K562 (cell line): ENCODE measurements around the gene RHNO1. TPM values are rescaled to one million over a fixed set of nuclear protein-coding genes. Genes with fewer than 3 reads are reported as not detected.
A peak's percentile ranks its signal among the peaks of the same experiment; 100 is the strongest.

Source experiments
- ATAC-seq: fragments of 200-7000 bp; cut with Tn5 transposase; 3 replicates; pipeline ENCODE4 v1.9.1; 2020; ENCODE audit warnings: moderate library complexity
- BruUV-seq: library from RNA; stranded (reverse); fragments of 400-500 nt; replicated peaks from 2 replicates; lab custom pipeline; 2021; lab: Mats Ljungman, UMichigan
- CTCF ChIA-PET: fragments of 300-600 bp; formaldehyde crosslinking; extraction: SDS; loops from one replicate; lab custom pipeline; 2021; ENCODE audit warnings: low intra/inter-chr PET ratio; lab: Yijun Ruan, JAX
- POLR2A ChIA-PET: fragments of 300-600, 350-650 bp; sonication (Branson Sonifier 250); formaldehyde crosslinking; extraction: SDS; loops from one replicate; lab custom pipeline; 2021; ENCODE audit warnings: antibody characterized with exemption, inconsistent platforms; lab: Yijun Ruan, JAX
- DNase-seq, 4 experiments: peaks; one replicate each; pipeline versions ENCODE4 v3.0.0 to v3.0.0-alpha.2; 2011 to 2018; ENCODE audit warnings: low spot score in 3 of 4, mixed read lengths in 3 of 4; ENCODE audit errors: extremely low read depth in 1 of 4
- FAIRE-seq: peaks from 2 replicates; lab custom pipeline; 2011; peaks lifted over from hg19 to GRCh38; lab: Jason Lieb, UNC
- H2AFZ ChIP-seq: 2 replicates; pipeline ENCODE4 v1.6.0; 2011; ENCODE audit warnings: low read depth, low read length, control low read depth, inconsistent platforms
- H3K27ac ChIP-seq: fragments of 200-600 bp; 3 replicates; pipeline ENCODE4 v1.8.0; 2011; ENCODE audit warnings: low read depth, mild to moderate bottlenecking, control low read depth, inconsistent platforms, low read length, moderate library complexity, mixed read lengths; ENCODE audit errors: extremely low read depth
- H3K27me3 ChIP-seq, 2 experiments: fragments of 300-600 bp in 1 of 2; 2 replicates in 1 of 2; 3 replicates in 1 of 2; pipeline versions ENCODE4 v1.6.0 to v1.8.0; 2011; ENCODE audit warnings: inconsistent platforms in 2 of 2, low read length in 2 of 2, mild to moderate bottlenecking in 1 of 2, mixed read lengths in 1 of 2, moderate library complexity in 1 of 2; ENCODE audit not compliant: control insufficient read depth in 2 of 2, insufficient read depth in 2 of 2
- H3K36me3 ChIP-seq: fragments of 300-600 bp; 3 replicates; pipeline ENCODE4 v1.8.0; 2011; ENCODE audit warnings: mild to moderate bottlenecking, low read length, inconsistent platforms; ENCODE audit not compliant: control insufficient read depth, insufficient read depth
- H3K4me1 ChIP-seq, 2 experiments: fragments of 200-600 bp in 1 of 2; replicated peaks in 1 of 2; 2 replicates in 1 of 2; 3 replicates in 1 of 2; pipeline versions ENCODE4 v1.5.1 to v1.8.0; 2011; ENCODE audit warnings: inconsistent platforms in 2 of 2, low read length in 2 of 2, mild to moderate bottlenecking in 1 of 2, mixed read lengths in 1 of 2, moderate library complexity in 1 of 2; ENCODE audit not compliant: control insufficient read depth in 2 of 2, insufficient read depth in 2 of 2
- H3K4me2 ChIP-seq: 2 replicates; pipeline ENCODE4 v1.6.1; 2011; ENCODE audit warnings: low read length, control low read depth, inconsistent platforms, mixed read lengths; ENCODE audit not compliant: insufficient read depth
- H3K4me3 ChIP-seq: fragments of 200-600 bp; sonication (generic), shearing (Covaris generic); 2 replicates; pipeline ENCODE4 v1.5.1; 2016; ENCODE audit warnings: control low read depth, inconsistent platforms
- H3K79me2 ChIP-seq: fragments of 200-600 bp; 3 replicates; pipeline ENCODE4 v1.8.0; 2011; ENCODE audit warnings: low read length, inconsistent platforms; ENCODE audit not compliant: control insufficient read depth, insufficient read depth
- H3K9ac ChIP-seq, 2 experiments: 2 replicates each; pipeline versions ENCODE4 v1.6.0 to v1.6.1; 2011; ENCODE audit warnings: low read depth in 2 of 2, low read length in 2 of 2, control low read depth in 1 of 2, inconsistent platforms in 1 of 2, mild to moderate bottlenecking in 1 of 2, mixed read lengths in 1 of 2; ENCODE audit not compliant: insufficient read depth in 1 of 2
- H3K9me1 ChIP-seq: one replicate; pipeline ENCODE4 v1.6.0; 2011; ENCODE audit warnings: inconsistent platforms, mild to moderate bottlenecking, low read length, moderate library complexity; ENCODE audit not compliant: control insufficient read depth, insufficient read depth
- H3K9me3 ChIP-seq: replicated peaks from 2 replicates; pipeline ENCODE4 v1.5.1; 2011; ENCODE audit warnings: low read depth, low read length, inconsistent platforms; ENCODE audit not compliant: control insufficient read depth, insufficient read depth
- H4K20me1 ChIP-seq: replicated peaks from 2 replicates; pipeline ENCODE4 v1.6.1; 2011; ENCODE audit warnings: low read length, inconsistent platforms, mixed read lengths; ENCODE audit not compliant: control insufficient read depth, insufficient read depth
- HNRNPK ChIP-seq: fragments of 200-400 bp; formaldehyde crosslinking; IDR thresholded peaks from one replicate; pipeline ENCODE4 v1.6.1; 2018; ENCODE audit warnings: mild to moderate bottlenecking, low read depth, low read length; ENCODE audit not compliant: poor library complexity, severe bottlenecking
- JUNB ChIP-seq: fragments of 450-650 bp; formaldehyde crosslinking; conservative IDR thresholded peaks from 2 replicates; pipeline ENCODE4 v1.4.0; 2020; ENCODE audit warnings: mild to moderate bottlenecking
- MITF ChIP-seq: IDR thresholded peaks from 2 replicates; pipeline ENCODE4 v1.6.1; 2014; ENCODE audit warnings: antibody characterized with exemption
- POLR2AphosphoS2 ChIP-seq: IDR thresholded peaks from 2 replicates; pipeline ENCODE4 v1.6.1; 2012; ENCODE audit warnings: low read length, improper control_type of control experiment
- ZBTB43 ChIP-seq: sonication (generic); formaldehyde crosslinking; IDR thresholded peaks from 2 replicates; pipeline ENCODE4 v1.8.0; 2023; ENCODE audit warnings: mild to moderate bottlenecking, missing genetic modification reagents
- ZNF766 ChIP-seq: fragments of 200-800 bp; sonication (Bioruptor generic); conservative IDR thresholded peaks from 2 replicates; pipeline ENCODE4 v1.6.1; 2016; ENCODE audit warnings: missing genetic modification characterization, missing compliant biosample characterization
- WGBS: fragments of 100-300 bp; shearing (Covaris generic); methylation state at CpG from one replicate; pipeline ENCODE4 v1.1.6; 2016; ENCODE audit warnings: low coverage, mixed read lengths; ENCODE audit not compliant: insufficient coverage; ENCODE audit errors: missing lambda C conversion rate; 5-methylcytosine and 5-hydroxymethylcytosine counted together
- in situ Hi-C: fragments of 300-500 bp; cut with MboI; formaldehyde crosslinking; loops from 4 replicates; pipeline ENCODE4 v1.15.0; 2018; ENCODE audit warnings: inconsistent platforms, mixed read lengths
- intact Hi-C: fragments of 100-400 bp; cut with micrococcal nuclease; formaldehyde crosslinking; loops from 2 replicates; pipeline ENCODE4 v1.14.2; 2022
- polyA plus RNA-seq, 8 experiments: library from polyadenylated mRNA; depleted of rRNA in 4 of 8; stranded (reverse) in 5 of 8; unstranded in 3 of 8; fragments of >200 nt; fragmentation: Nextera tagmentation in 2 of 8; fragmentation: Illumina TruSeq in 1 of 8; extraction: Ambion mirVana in 2 of 8; extraction: Trizol in 1 of 8; gene quantifications; 2 replicates each; pipeline versions ENCODE4 v1.2.1 to v1.2.3, GENCODE V29; 2011 to 2014; ENCODE audit warnings: inconsistent platforms in 1 of 8, missing spikeins in 1 of 8
- total RNA-seq, 7 experiments: library from RNA; depleted of rRNA in 6 of 7; stranded (reverse); fragments of >200 nt in 6 of 7; fragmentation: Illumina TruSeq in 2 of 7; extraction: Trizol in 2 of 7; gene quantifications; 2 replicates each; pipeline versions ENCODE4 v1.2.1 to v1.2.3, GENCODE V29; 2011 to 2021; ENCODE audit warnings: low replicate concordance in 1 of 7

RHNO1 gene
- total and polyA plus RNA-seq, 9 of the 15 experiments (the other 6 are each of a cell fraction or from before 2014, with no cell fraction given), result 20.8 to 62.7 (median 28.8) TPM

GRCh38 chr12:2857576-2857975 lies 19.4 kb upstream of the RHNO1 start:
- ATAC-seq (no peak), DNase-seq (no peak), FAIRE-seq (no peak)
- Histone ChIP-seq H3K4me1 (peaks cover 0 to 4% of the 10 kb centered on the region in 2 experiments; a peak in 1 of 5 replicates), H3K9me3 (no peaks in the 10 kb centered on the region), H3K4me2 (no peak overlapping the region), H3K9me1 (no peaks in the 10 kb centered on the region), H2AFZ (no peak overlapping the region), H3K4me3 (no peak overlapping the region), H3K27ac (no peak overlapping the region), H4K20me1 (no peaks in the 10 kb centered on the region), H3K79me2 (no peaks in the 10 kb centered on the region), H3K36me3 (peaks cover 35% of the 10 kb centered on the region; the same call in 1 of the 3 replicates), H3K27me3 (no peaks in the 10 kb centered on the region), H3K9ac (no peak overlapping the region)
- 87% methylated on average over 7 of the region's 7 CpGs for WGBS
- peak; percentile 73; the same call in 1 of the 2 replicates for TF ChIP-seq POLR2AphosphoS2
- TF ChIP-seq MITF, result no peak
- intact Hi-C loops, result no loop called here
- CTCF ChIA-PET, result no interaction called here
- POLR2A ChIA-PET, result interaction anchor here (0.7 to 1.1 kb wide), 3 partner anchors 9 to 894 kb away, joined by 3 to 4 read pairs (median 3); no protein-coding TSS in a partner anchor
- in situ Hi-C loops, result no loop called here
- BruUV-seq, result TSS peak; percentile 57

GRCh38 chr12:2858334-2858733 lies 18.7 kb upstream of the RHNO1 start:
- Histone ChIP-seq H3K4me3 (no peak overlapping the region), H3K9me3 (no peaks in the 10 kb centered on the region), H4K20me1 (no peaks in the 10 kb centered on the region), H3K4me2 (no peak overlapping the region), H3K4me1 (peaks cover 0 to 4% of the 10 kb centered on the region in 2 experiments; a peak in 1 of 5 replicates), H3K27ac (no peak overlapping the region), H3K9me1 (no peaks in the 10 kb centered on the region), H3K36me3 (peaks cover 43% of the 10 kb centered on the region; the same call in 2 of the 3 replicates), H3K9ac (no peak overlapping the region), H3K27me3 (no peaks in the 10 kb centered on the region), H3K79me2 (no peaks in the 10 kb centered on the region), H2AFZ (no peak overlapping the region)
- CTCF ChIA-PET, result no interaction called here
- TF ChIP-seq HNRNPK (no peak), JUNB (no peak), ZBTB43 (CRISPR knock-in tag) (no peak), ZNF766 (CRISPR knock-in tag) (no peak)
- FAIRE-seq (no peak), ATAC-seq (no peak; the same call in 2 of the 3 replicates), DNase-seq (no peak)
- in situ Hi-C loops, result no loop called here
- 75% methylated on average over 2 of the region's 2 CpGs for WGBS
- BruUV-seq, result no TSS peak
- intact Hi-C loops, result no loop called here
- POLR2A ChIA-PET, result interaction anchor here (1.0 to 1.5 kb wide), 2 partner anchors 13 to 14 kb away, joined by 3 read pairs; no protein-coding TSS in a partner anchor
